ENCODE measurements around the gene DOC2B.

Gene DOC2B

GRCh38 chr17:185445-186138 is 4.1 kb upstream of the DOC2B start:
- no peaks in the 10 kb centered on the region for H3K9me3 ChIP-seq (ENCODE audit: control insufficient read depth in 2 of 2, low read length in 2 of 2)
- no peak overlapping the region for H3K27ac ChIP-seq (ENCODE audit: low read length)
- H3K36me3 ChIP-seq (ENCODE audit: control insufficient read depth in 2 of 2, insufficient read depth in 2 of 2, low read length in 2 of 2): no peaks in the 10 kb centered on the region
- H3K27me3 ChIP-seq (ENCODE audit: control insufficient read depth in 1 of 2, insufficient read depth in 2 of 2, low read length in 2 of 2): peaks cover 20 to 22% of the 10 kb centered on the region in 2 donors
- no peak overlapping the region for H3K4me3 ChIP-seq (ENCODE audit: low read length in 2 of 2)
- peaks cover 7% of the 10 kb centered on the region for H3K4me1 ChIP-seq (ENCODE audit: control insufficient read depth, insufficient read depth, low read length)
- no peak overlapping the region for H3K9ac ChIP-seq (ENCODE audit: low read length in 2 of 2)

- no peak overlapping the region for H3K9ac ChIP-seq (ENCODE audit: low read length in 2 of 2)
- H3K27me3 ChIP-seq (ENCODE audit: control insufficient read depth in 1 of 2, insufficient read depth in 2 of 2, low read length in 2 of 2): peaks cover 28 to 33% of the 10 kb centered on the region in 2 donors
Measured at GRCh38 chr17:183021-183420, 1.6 kb upstream of the DOC2B start.

GRCh38 chr17:182050-182751 is 751 bp upstream of the DOC2B start:
- Histone ChIP-seq H3K27me3 (ENCODE audit: control insufficient read depth in 1 of 2, insufficient read depth in 2 of 2, low read length in 2 of 2) (peaks cover 28 to 37% of the 10 kb centered on the region in 2 donors), H3K4me1 (ENCODE audit: control insufficient read depth, insufficient read depth, low read length) (peaks cover 15% of the 10 kb centered on the region), H3K27ac (ENCODE audit: low read length) (no peak overlapping the region), H3K9me3 (ENCODE audit: control insufficient read depth in 2 of 2, low read length in 2 of 2) (no peaks in the 10 kb centered on the region), H3K4me3 (ENCODE audit: low read length in 2 of 2) (peak overlapping the region; percentile 58 to 61), H3K9ac (ENCODE audit: low read length in 2 of 2) (no peak overlapping the region), H3K36me3 (ENCODE audit: control insufficient read depth in 2 of 2, insufficient read depth in 2 of 2, low read length in 2 of 2) (no peaks in the 10 kb centered on the region)

More at GRCh38 chr17:183021-183420, 1.6 kb upstream of the DOC2B start:
- H3K27ac ChIP-seq (ENCODE audit: low read length): no peak overlapping the region
- no peaks in the 10 kb centered on the region for H3K9me3 ChIP-seq (ENCODE audit: control insufficient read depth in 2 of 2, low read length in 2 of 2)
- H3K4me3 ChIP-seq (ENCODE audit: low read length in 2 of 2): no peak overlapping the region
- H3K4me1 ChIP-seq (ENCODE audit: control insufficient read depth, insufficient read depth, low read length): peaks cover 15% of the 10 kb centered on the region
- no peaks in the 10 kb centered on the region for H3K36me3 ChIP-seq (ENCODE audit: control insufficient read depth in 2 of 2, insufficient read depth in 2 of 2, low read length in 2 of 2)

- Histone ChIP-seq H3K9me3 (ENCODE audit: control insufficient read depth in 2 of 2, low read length in 2 of 2) (no peaks in the 10 kb centered on the region), H3K9ac (ENCODE audit: low read length in 2 of 2) (no peak overlapping the region), H3K27me3 (ENCODE audit: control insufficient read depth in 1 of 2, insufficient read depth in 2 of 2, low read length in 2 of 2) (peaks cover 28 to 39% of the 10 kb centered on the region in 2 donors), H3K36me3 (ENCODE audit: control insufficient read depth in 2 of 2, insufficient read depth in 2 of 2, low read length in 2 of 2) (no peaks in the 10 kb centered on the region), H3K4me1 (ENCODE audit: control insufficient read depth, insufficient read depth, low read length) (peaks cover 15% of the 10 kb centered on the region), H3K4me3 (ENCODE audit: low read length in 2 of 2) (peak overlapping the region in 1 of 2 donors; percentile 55), H3K27ac (ENCODE audit: low read length) (no peak overlapping the region)
Measured at GRCh38 chr17:180381-181244, 837 bp downstream of the DOC2B start.

GRCh38 chr17:179781-180380 is 1.6 kb downstream of the DOC2B start:
- H3K27ac ChIP-seq (ENCODE audit: low read length): no peak overlapping the region
- peaks cover 15% of the 10 kb centered on the region for H3K4me1 ChIP-seq (ENCODE audit: control insufficient read depth, insufficient read depth, low read length)
- H3K9ac ChIP-seq (ENCODE audit: low read length in 2 of 2): no peak overlapping the region
- H3K9me3 ChIP-seq (ENCODE audit: control insufficient read depth in 2 of 2, low read length in 2 of 2): no peaks in the 10 kb centered on the region
- peak overlapping the region in 1 of 2 donors; percentile 55 for H3K4me3 ChIP-seq (ENCODE audit: low read length in 2 of 2)
- peaks cover 28 to 39% of the 10 kb centered on the region in 2 donors for H3K27me3 ChIP-seq (ENCODE audit: control insufficient read depth in 1 of 2, insufficient read depth in 2 of 2, low read length in 2 of 2)
- H3K36me3 ChIP-seq (ENCODE audit: control insufficient read depth in 2 of 2, insufficient read depth in 2 of 2, low read length in 2 of 2): no peaks in the 10 kb centered on the region

GRCh38 chr17:179066-179432 is 2.4 kb downstream of the DOC2B start:
- H3K4me1 ChIP-seq (ENCODE audit: control insufficient read depth, insufficient read depth, low read length): peaks cover 15% of the 10 kb centered on the region
- no peak overlapping the region for H3K27ac ChIP-seq (ENCODE audit: low read length)
- H3K4me3 ChIP-seq (ENCODE audit: low read length in 2 of 2): no peak overlapping the region
- H3K9ac ChIP-seq (ENCODE audit: low read length in 2 of 2): no peak overlapping the region
- no peaks in the 10 kb centered on the region for H3K9me3 ChIP-seq (ENCODE audit: control insufficient read depth in 2 of 2, low read length in 2 of 2)
- no peaks in the 10 kb centered on the region for H3K36me3 ChIP-seq (ENCODE audit: control insufficient read depth in 2 of 2, insufficient read depth in 2 of 2, low read length in 2 of 2)
- peaks cover 27 to 38% of the 10 kb centered on the region in 2 donors for H3K27me3 ChIP-seq (ENCODE audit: control insufficient read depth in 1 of 2, insufficient read depth in 2 of 2, low read length in 2 of 2)

- Histone ChIP-seq H3K4me1 (ENCODE audit: control insufficient read depth, insufficient read depth, low read length) (peaks cover 15% of the 10 kb centered on the region), H3K27ac (ENCODE audit: low read length) (no peak overlapping the region), H3K27me3 (ENCODE audit: control insufficient read depth in 1 of 2, insufficient read depth in 2 of 2, low read length in 2 of 2) (peaks cover 23 to 36% of the 10 kb centered on the region in 2 donors), H3K9me3 (ENCODE audit: control insufficient read depth in 2 of 2, low read length in 2 of 2) (no peaks in the 10 kb centered on the region), H3K36me3 (ENCODE audit: control insufficient read depth in 2 of 2, insufficient read depth in 2 of 2, low read length in 2 of 2) (no peaks in the 10 kb centered on the region), H3K9ac (ENCODE audit: low read length in 2 of 2) (no peak overlapping the region), H3K4me3 (ENCODE audit: low read length in 2 of 2) (no peak overlapping the region)
Measured at GRCh38 chr17:178292-179065, 3.0 kb downstream of the DOC2B start.

GRCh38 chr17:177762-178161 is 3.7 kb downstream of the DOC2B start:
- peaks cover 15% of the 10 kb centered on the region for H3K4me1 ChIP-seq (ENCODE audit: control insufficient read depth, insufficient read depth, low read length)
- H3K9me3 ChIP-seq (ENCODE audit: control insufficient read depth in 2 of 2, low read length in 2 of 2): no peaks in the 10 kb centered on the region
- peaks cover 21 to 30% of the 10 kb centered on the region in 2 donors for H3K27me3 ChIP-seq (ENCODE audit: control insufficient read depth in 1 of 2, insufficient read depth in 2 of 2, low read length in 2 of 2)
- no peak overlapping the region for H3K4me3 ChIP-seq (ENCODE audit: low read length in 2 of 2)
- no peak overlapping the region for H3K9ac ChIP-seq (ENCODE audit: low read length in 2 of 2)
- H3K36me3 ChIP-seq (ENCODE audit: control insufficient read depth in 2 of 2, insufficient read depth in 2 of 2, low read length in 2 of 2): no peaks in the 10 kb centered on the region
- H3K27ac ChIP-seq (ENCODE audit: low read length): no peak overlapping the region

GRCh38 chr17:177155-177554 is 4.3 kb downstream of the DOC2B start:
- Histone ChIP-seq H3K27me3 (ENCODE audit: control insufficient read depth in 1 of 2, insufficient read depth in 2 of 2, low read length in 2 of 2) (peaks cover 19 to 28% of the 10 kb centered on the region in 2 donors), H3K9ac (ENCODE audit: low read length in 2 of 2) (no peak overlapping the region), H3K27ac (ENCODE audit: low read length) (no peak overlapping the region)

More at GRCh38 chr17:177155-177554, 4.3 kb downstream of the DOC2B start:
- peaks cover 15% of the 10 kb centered on the region for H3K4me1 ChIP-seq (ENCODE audit: control insufficient read depth, insufficient read depth, low read length)
- H3K9me3 ChIP-seq (ENCODE audit: control insufficient read depth in 2 of 2, low read length in 2 of 2): no peaks in the 10 kb centered on the region
- H3K4me3 ChIP-seq (ENCODE audit: low read length in 2 of 2): no peak overlapping the region
- no peaks in the 10 kb centered on the region for H3K36me3 ChIP-seq (ENCODE audit: control insufficient read depth in 2 of 2, insufficient read depth in 2 of 2, low read length in 2 of 2)
